Measurements from ENCODE around the gene ARHGEF7.
"Not testable (repeated sequence)": the region's sequence is repeated elsewhere in the genome, so short reads cannot be mapped to it uniquely, and the experiment has no call there.

The ARHGEF7 gene

GRCh38 chr13:111115061-111115964, at the start of gene ARHGEF7:
TSS of gene ARHGEF7 (plus strand) at chr13:111115310. CDS start at chr13:111115527, 217 bp downstream.
- in situ Hi-C loops (cut with MboI; ENCODE audit: low sequenced_read_pairs), result no loop called here

- in situ Hi-C loops (cut with MboI; ENCODE audit: low sequenced_read_pairs), result no loop called here
Measured at GRCh38 chr13:111065698-111066097, 49.4 kb upstream of the ARHGEF7 start.

- in situ Hi-C loops (cut with MboI; ENCODE audit: low sequenced_read_pairs), result no loop called here
Measured at GRCh38 chr13:111066544-111066943, 48.6 kb upstream of the ARHGEF7 start.

- in situ Hi-C loops (cut with MboI; ENCODE audit: low sequenced_read_pairs), result no loop called here
Measured at GRCh38 chr13:111068009-111068350, 47.1 kb upstream of the ARHGEF7 start.

- in situ Hi-C loops (cut with MboI; ENCODE audit: low sequenced_read_pairs), result loop anchor here (10.0 kb wide), 1 partner anchor 154 kb away; no protein-coding TSS in a partner anchor
Measured at GRCh38 chr13:111071120-111071519, 44.0 kb upstream of the ARHGEF7 start.

- in situ Hi-C loops (cut with MboI; ENCODE audit: low sequenced_read_pairs), result loop anchor here (10.0 kb wide), 1 partner anchor 153 kb away; no protein-coding TSS in a partner anchor
Measured at GRCh38 chr13:111071526-111071925, 43.6 kb upstream of the ARHGEF7 start.

GRCh38 chr13:111074826-111075225, 40.3 kb upstream of the ARHGEF7 start:
- in situ Hi-C loops (cut with MboI; ENCODE audit: low sequenced_read_pairs), result loop anchor here (10.0 kb wide), 1 partner anchor 150 kb away; no protein-coding TSS in a partner anchor

GRCh38 chr13:111076155-111077013, 38.7 kb upstream of the ARHGEF7 start:
- in situ Hi-C loops (cut with MboI; ENCODE audit: low sequenced_read_pairs), result loop anchor here (10.0 kb wide), 1 partner anchor 148 kb away; no protein-coding TSS in a partner anchor

GRCh38 chr13:111079375-111079774, 35.7 kb upstream of the ARHGEF7 start:
- in situ Hi-C loops (cut with MboI; ENCODE audit: low sequenced_read_pairs), result loop anchor here (10.0 kb wide), 1 partner anchor 145 kb away; no protein-coding TSS in a partner anchor

GRCh38 chr13:111080642-111081041, 34.5 kb upstream of the ARHGEF7 start:
- in situ Hi-C loops (cut with MboI; ENCODE audit: low sequenced_read_pairs), result no loop called here

- in situ Hi-C loops (cut with MboI; ENCODE audit: low sequenced_read_pairs), result no loop called here
Measured at GRCh38 chr13:111082240-111082639, 32.9 kb upstream of the ARHGEF7 start.

- in situ Hi-C loops (cut with MboI; ENCODE audit: low sequenced_read_pairs), result not testable (repeated sequence)
Measured at GRCh38 chr13:111082769-111083168, 32.3 kb upstream of the ARHGEF7 start.

GRCh38 chr13:111083693-111084092, 31.4 kb upstream of the ARHGEF7 start:
- in situ Hi-C loops (cut with MboI; ENCODE audit: low sequenced_read_pairs), result not testable (repeated sequence)

GRCh38 chr13:111090169-111090568, 24.9 kb upstream of the ARHGEF7 start:
- in situ Hi-C loops (cut with MboI; ENCODE audit: low sequenced_read_pairs), result no loop called here

GRCh38 chr13:111092685-111093084, 22.4 kb upstream of the ARHGEF7 start:
- in situ Hi-C loops (cut with MboI; ENCODE audit: low sequenced_read_pairs), result no loop called here

- in situ Hi-C loops (cut with MboI; ENCODE audit: low sequenced_read_pairs), result no loop called here
Measured at GRCh38 chr13:111093136-111093535, 22.0 kb upstream of the ARHGEF7 start.

- in situ Hi-C loops (cut with MboI; ENCODE audit: low sequenced_read_pairs), result no loop called here
Measured at GRCh38 chr13:111093634-111094033, 21.5 kb upstream of the ARHGEF7 start.

GRCh38 chr13:111095031-111095840, 19.9 kb upstream of the ARHGEF7 start:
- in situ Hi-C loops (cut with MboI; ENCODE audit: low sequenced_read_pairs), result no loop called here

- in situ Hi-C loops (cut with MboI; ENCODE audit: low sequenced_read_pairs), result no loop called here
Measured at GRCh38 chr13:111095911-111096501, 19.1 kb upstream of the ARHGEF7 start.

GRCh38 chr13:111099290-111099689, 15.8 kb upstream of the ARHGEF7 start:
- in situ Hi-C loops (cut with MboI; ENCODE audit: low sequenced_read_pairs), result no loop called here
